Psoas muscle (tissue), 8 donors: ENCODE results near the gene AK4. TPM values are rescaled to one million over a fixed set of nuclear protein-coding genes. Genes with fewer than 3 reads are reported as not detected.

Experiments used
- ATAC-seq, 4 donors: fragments of 200-7000 bp; cut with Tn5 transposase; one replicate each; pipeline ENCODE4 v1.9.1; 2020; ENCODE audit warnings: moderate library complexity in 3 of 4, mild to moderate bottlenecking in 2 of 4
- DNase-seq, 2 donors: peaks; one replicate each; pipeline ENCODE4 v3.0.0-alpha.2; 2020
- H3K27ac ChIP-seq: fragments of 200-600 bp; one replicate; pipeline ENCODE4 v1.8.0; 2022
- H3K27me3 ChIP-seq, 3 donors: fragments of 200-600 bp in 1 of 3; one replicate each; pipeline versions ENCODE4 v1.6.1 to v1.8.0; 2013 to 2022; ENCODE audit warnings: low read length in 2 of 3, mild to moderate bottlenecking in 2 of 3, moderate library complexity in 1 of 3; ENCODE audit not compliant: insufficient read depth in 3 of 3
- H3K36me3 ChIP-seq, 2 donors: fragments of 200-600 bp in 1 of 2; one replicate each; pipeline versions ENCODE4 v1.6.1 to v1.8.0; 2013 to 2022; ENCODE audit warnings: low read depth in 1 of 2, mild to moderate bottlenecking in 1 of 2, moderate library complexity in 1 of 2; ENCODE audit not compliant: insufficient read depth in 1 of 2
- H3K4me1 ChIP-seq: fragments of 200-600 bp; one replicate; pipeline ENCODE4 v1.8.0; 2022
- H3K4me3 ChIP-seq: fragments of 200-600 bp; one replicate; pipeline ENCODE4 v1.8.0; 2022; ENCODE audit warnings: mild to moderate bottlenecking
- H3K9me3 ChIP-seq: fragments of 200-600 bp; one replicate; pipeline ENCODE4 v1.8.0; 2022
- CTCF ChIP-seq: fragments of 200-600 bp; IDR thresholded peaks from one replicate; pipeline ENCODE4 v1.8.0; 2022; ENCODE audit warnings: antibody characterized with exemption
- WGBS, 3 donors: extraction: QIAGEN DNeasy Blood & Tissue Kit; methylation state at CpG; one replicate each; pipeline versions ENCODE4 v1.1.6 to v1.1.7; 2013; 5-methylcytosine and 5-hydroxymethylcytosine counted together
- intact Hi-C, 2 donors: fragments of 100-400 bp; cut with DNase I; formaldehyde crosslinking; loops; one replicate each; pipeline versions ENCODE4 v1.11.0 to v1.14.2; 2022
- polyA plus RNA-seq, 3 donors: library from polyadenylated mRNA; stranded (reverse); fragments of 200-250 nt; gene quantifications; one replicate each; pipeline ENCODE4 v1.2.3, GENCODE V29; 2013
- total RNA-seq, 4 donors: library from RNA; stranded (reverse); fragmentation: NEBNext Ultra II Directional in 2 of 4; extraction: Animal tissue kit (Norgen Biotek cat#: 25700) in 2 of 4; gene quantifications; one replicate each; pipeline versions ENCODE4 v1.2.1 to v1.2.4, GENCODE V29; 2021 to 2023
- donor health status: healthy with polysubstance abuse.
- donor health status: DM: no; HTN: no; CAD: no; lungs with moderate emphysema.
- donor health status: Bipolar disorder and iron deficiency.
- donor health status: healthy.
- donor health status: DM: yes; HTN: yes; CAD: no.
- donor health status: DM: no; HTN: no; CAD: no.
- donor health status: DM: no; HTN: no; CAD: no.
- donor health status: DM: yes; HTN: yes; CAD: no.

The AK4 gene
- total and polyA plus RNA-seq, 7 donors, result 0.37 to 29.0 (median 1.4) TPM

GRCh38 chr1:65263286-65263685 is 115.3 kb downstream of the AK4 start:
- Histone ChIP-seq H3K36me3 (no peaks in the 10 kb centered on the region), H3K27ac (no peak overlapping the region), H3K9me3 (no peaks in the 10 kb centered on the region), H3K27me3 (peaks cover 0 to 27% (median 4%) of the 10 kb centered on the region in 3 donors), H3K4me1 (peaks cover 8% of the 10 kb centered on the region), H3K4me3 (no peak overlapping the region)
- intact Hi-C loops, result no loop called here
- TF ChIP-seq CTCF, result no peak
- WGBS, 3 donors, result 94% methylated on average over 1 of the region's 1 CpG
- ATAC-seq (no peak), DNase-seq (no peak)

GRCh38 chr1:65264197-65264929 is 116.4 kb downstream of the AK4 start:
- H3K4me1 ChIP-seq, result peaks cover 8% of the 10 kb centered on the region
- no peaks in the 10 kb centered on the region for H3K9me3 ChIP-seq
- intact Hi-C loops, result no loop called here
- H3K27me3 ChIP-seq, result peaks cover 0 to 27% (median 4%) of the 10 kb centered on the region in 3 donors
- H3K36me3 ChIP-seq, result no peaks in the 10 kb centered on the region
- peak overlapping the region; percentile 59 for H3K4me3 ChIP-seq
- 10 to 14% (median 10%) methylated on average over 15 of the region's 15 CpGs for WGBS, 3 donors
- DNase-seq, result no peak
- H3K27ac ChIP-seq, result no peak overlapping the region
- no peak for TF ChIP-seq CTCF
- peak in 1 of 4 donors; percentile 30 for ATAC-seq

- H3K4me3 ChIP-seq, result peak overlapping the region; percentile 59
- no peaks in the 10 kb centered on the region for H3K9me3 ChIP-seq
- 10% methylated on average over 7 of the region's 7 CpGs for WGBS, 3 donors
- DNase-seq, result no peak
- no peak for TF ChIP-seq CTCF
- H3K27me3 ChIP-seq, result peaks cover 0 to 27% (median 4%) of the 10 kb centered on the region in 3 donors
- no peaks in the 10 kb centered on the region for H3K36me3 ChIP-seq
- H3K27ac ChIP-seq, result no peak overlapping the region
- ATAC-seq, result no peak
- H3K4me1 ChIP-seq, result peaks cover 8% of the 10 kb centered on the region
- intact Hi-C loops, result no loop called here
Observed at GRCh38 chr1:65265296-65265650, 117.3 kb downstream of the AK4 start.

GRCh38 chr1:65265651-65266351 is 117.8 kb downstream of the AK4 start:
- Histone ChIP-seq H3K9me3 (no peaks in the 10 kb centered on the region), H3K4me3 (peak overlapping the region; percentile 59), H3K36me3 (no peaks in the 10 kb centered on the region), H3K27me3 (peaks cover 0 to 27% (median 4%) of the 10 kb centered on the region in 3 donors), H3K27ac (no peak overlapping the region), H3K4me1 (peaks cover 8% of the 10 kb centered on the region)
- ATAC-seq (peak in 3 of 4 donors; percentile 73 to 86 (median 81)), DNase-seq (no peak)
- intact Hi-C loops, result no loop called here
- 4 to 6% (median 5%) methylated on average over 58 to 59 of the region's 59 CpGs for WGBS, 3 donors
- TF ChIP-seq CTCF, result no peak
